K562 treated with DMSO at 1 percent for 4 hours (cell line): ENCODE results near the gene PRKAA1. TPM values are rescaled to one million over a fixed set of nuclear protein-coding genes. Genes with fewer than 3 reads are reported as not detected.

ENCODE experiments used
- total RNA-seq: library from RNA; unstranded; fragments of 300-600 nt; gene quantifications from 2 replicates; pipeline ENCODE4 v1.2.3, GENCODE V29; 2022; ENCODE audit not compliant: insufficient read depth

PRKAA1 gene
- total RNA-seq = 12.5 and 17.1 TPM in 2 replicates

GRCh38 chr5:40798012-40798800 is at the start of gene PRKAA1:
Gene PRKAA1, minus strand, starts transcription at chr5:40798374. Its CDS starts 185 bp downstream, at chr5:40798189.

DNA sequence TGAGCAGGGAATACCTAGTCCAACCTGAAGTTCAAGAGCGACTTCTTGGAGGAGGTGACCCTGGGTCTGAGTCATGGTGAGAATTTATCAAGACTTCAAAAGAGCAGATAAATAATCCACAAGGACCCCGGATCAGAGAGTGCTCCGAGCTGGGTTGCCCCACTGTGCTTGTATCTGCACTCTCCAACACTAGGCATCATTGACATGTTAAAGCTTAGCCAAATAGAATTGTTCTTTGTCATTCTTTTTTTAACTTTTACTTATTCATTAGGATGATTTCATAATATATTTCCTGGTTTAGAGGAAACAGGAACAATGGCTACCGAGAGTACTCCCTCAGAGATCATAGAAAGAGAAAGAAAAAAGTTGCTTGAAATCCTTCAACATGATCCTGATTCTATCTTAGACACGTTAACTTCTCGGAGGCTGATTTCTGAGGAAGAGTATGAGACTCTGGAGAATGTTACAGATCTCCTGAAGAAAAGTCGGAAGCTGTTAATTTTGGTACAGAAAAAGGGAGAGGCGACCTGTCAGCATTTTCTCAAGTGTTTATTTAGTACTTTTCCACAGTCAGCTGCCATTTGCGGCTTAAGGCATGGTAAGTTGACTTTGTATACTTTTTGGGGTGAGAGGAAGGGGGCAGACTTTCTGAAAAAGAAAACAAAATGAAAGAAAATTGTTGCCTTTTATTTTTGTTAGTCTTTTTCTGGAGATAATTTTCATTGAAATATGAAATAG is 43.1 kb upstream of the PRKAA1 start, which contains the start of gene CARD6:
Gene CARD6, plus strand, starts transcription at position 300 of the 738 bp plus-strand sequence. Its CDS starts 16 bp downstream, at position 316.

GRCh38 chr5:40834849-40835787 is 36.9 kb upstream of the PRKAA1 start, which contains the start of gene RPL37:
Gene RPL37, minus strand, starts transcription at chr5:40835222. Its CDS starts 37 bp downstream, at chr5:40835185.

DNA sequence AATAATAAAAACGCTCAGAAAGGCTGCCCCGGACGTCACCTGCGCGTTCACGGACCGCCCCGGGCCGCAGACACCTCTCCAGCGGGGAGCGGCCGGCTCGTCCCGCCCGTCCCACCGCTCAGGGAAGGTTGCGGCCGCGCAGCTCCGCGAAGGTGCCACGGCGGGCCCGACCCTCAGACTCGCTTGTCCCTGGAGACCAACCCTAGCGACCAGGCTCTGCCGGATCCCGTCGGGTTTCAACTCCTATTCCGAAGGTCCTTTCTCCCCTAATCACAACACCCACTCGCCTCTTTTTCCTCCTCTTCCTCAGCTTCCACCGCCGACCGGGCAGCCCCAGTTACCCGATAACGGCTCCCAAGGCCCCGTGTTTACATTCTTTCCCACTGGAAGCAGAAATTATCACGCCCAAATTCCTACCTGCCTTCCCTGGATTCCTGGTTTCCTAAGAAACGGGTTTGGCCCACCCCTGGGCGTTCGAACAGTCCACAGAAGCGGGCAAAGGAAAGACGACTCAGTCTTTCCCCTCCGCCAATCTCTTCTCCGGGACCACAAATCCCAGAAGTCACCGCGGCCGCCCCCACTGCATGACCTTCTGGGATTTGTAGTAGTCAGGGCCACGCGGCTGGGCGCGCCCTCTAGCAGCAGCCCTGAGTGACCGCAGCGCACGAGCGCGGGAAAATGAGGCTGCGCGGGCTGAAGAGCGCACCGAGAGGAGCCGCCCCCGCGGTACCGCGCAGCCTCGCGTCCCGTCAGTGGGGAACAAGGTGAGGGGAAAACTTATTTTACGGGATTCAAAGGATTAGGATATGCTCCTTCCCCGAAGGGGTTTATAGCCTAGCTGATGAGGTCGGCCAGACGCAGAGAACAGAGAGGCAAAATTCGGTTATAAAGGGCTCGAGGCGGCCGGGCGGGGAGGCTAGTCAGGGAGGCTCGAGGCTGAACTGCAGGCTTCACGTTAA is 42.5 kb downstream of the PRKAA1 start, which contains the start of gene TTC33:
Gene TTC33, minus strand, starts transcription at position 555 of the 959 bp plus-strand sequence. CDS start 8,943 bp downstream, outside the sequence.

Other genes with a start within 250 kb of the PRKAA1 start
- not detected in 2 replicates for gene PTGER4, start 118.5 kb downstream of the PRKAA1 start, total RNA-seq
- gene TTC33, start 42.4 kb downstream of the PRKAA1 start, total RNA-seq = 5.2 and 5.6 TPM in 2 replicates
- 2,029 and 2,194 TPM in 2 replicates for gene RPL37, start 36.8 kb upstream of the PRKAA1 start, total RNA-seq
- gene CARD6, start 43.0 kb upstream of the PRKAA1 start, total RNA-seq = 3.1 and 7.3 TPM in 2 replicates
- gene C7, start 111.1 kb upstream of the PRKAA1 start, total RNA-seq = not detected in 2 replicates